Breast epithelium (tissue), 3 donors: ENCODE results near the gene TTC4.

ENCODE experiments used
- CTCF ChIP-seq, 3 donors: fragments of 450-650 bp; IDR thresholded peaks; one replicate each; pipeline ENCODE4 v1.5.1; 2016 to 2017; ENCODE audit warnings: antibody characterized with exemption in 3 of 3, mild to moderate bottlenecking in 3 of 3, moderate library complexity in 3 of 3
- POLR2A ChIP-seq: fragments of 450-650 bp; IDR thresholded peaks from one replicate; pipeline ENCODE4 v1.6.1; 2016; ENCODE audit warnings: antibody characterized with exemption, mild to moderate bottlenecking, moderate library complexity
- POLR2AphosphoS5 ChIP-seq, 3 donors: sonication (generic); formaldehyde crosslinking; IDR thresholded peaks; one replicate each; pipeline ENCODE4 v1.6.1; 2017; ENCODE audit warnings: antibody characterized with exemption in 3 of 3

GRCh38 chr1:54710841-54711240, 4.8 kb upstream of the TTC4 start:
- TF ChIP-seq CTCF (IDR thresholded peaks at IDR 0.05): no peak
- TF ChIP-seq POLR2A: no peak
- no peak for TF ChIP-seq POLR2AphosphoS5 (IDR thresholded peaks at IDR 0.05)
